HG03558 (cell line): ENCODE data around the gene GMEB2.
"Not testable (repeated sequence)": the region's sequence is repeated elsewhere in the genome, so short reads cannot be mapped to it uniquely, and the experiment has no call there.

Experiments
- ATAC-seq: cut with Tn5 transposase; IDR thresholded peaks from one replicate; pipeline ENCODE4 v1.9.1; 2021; ENCODE audit warnings: moderate number of reproducible peaks; ENCODE audit not compliant: unreplicated experiment; ENCODE audit errors: extremely low read depth

Gene GMEB2

GRCh38 chr20:63626424-63627128 lies at the start of gene GMEB2:
TSS of gene GMEB2 (minus strand) at chr20:63627101. CDS start at chr20:63619397, 7,704 bp downstream.
- peak; percentile 33 for ATAC-seq

DNA sequence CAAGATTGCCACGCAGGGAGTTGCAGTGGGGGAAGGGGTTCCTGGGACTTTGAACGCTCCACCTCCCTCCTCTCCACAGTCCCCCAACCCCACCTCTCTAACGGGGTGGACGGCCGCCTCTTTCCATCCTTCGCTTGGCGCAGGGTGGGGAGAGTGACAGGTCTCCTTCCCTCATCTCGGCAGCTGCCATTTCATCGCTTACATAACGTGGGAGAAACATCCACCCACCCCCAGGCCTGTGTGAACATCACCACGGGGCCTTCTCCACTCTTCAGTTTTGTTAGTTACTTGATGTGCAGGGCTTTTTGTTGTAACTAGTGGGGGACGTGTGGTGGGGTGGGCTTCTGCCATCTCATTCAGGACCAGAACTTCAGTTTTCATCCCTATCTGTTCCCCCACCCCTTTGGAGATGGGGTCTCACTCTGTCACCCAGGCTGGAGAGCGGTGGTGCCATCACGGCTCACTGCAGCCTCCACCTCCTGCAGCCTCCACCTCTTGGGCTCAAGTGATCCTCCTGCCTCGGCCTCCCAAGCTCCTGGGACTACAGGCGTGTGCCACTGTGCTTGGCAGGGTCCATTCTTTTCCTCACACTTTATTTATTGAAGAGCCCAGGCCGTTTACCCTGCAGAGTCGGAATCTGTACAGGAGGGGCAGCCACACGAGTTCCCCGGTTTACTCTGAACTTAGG lies 48.9 kb upstream of the GMEB2 start:
- no peak for ATAC-seq

DNA sequence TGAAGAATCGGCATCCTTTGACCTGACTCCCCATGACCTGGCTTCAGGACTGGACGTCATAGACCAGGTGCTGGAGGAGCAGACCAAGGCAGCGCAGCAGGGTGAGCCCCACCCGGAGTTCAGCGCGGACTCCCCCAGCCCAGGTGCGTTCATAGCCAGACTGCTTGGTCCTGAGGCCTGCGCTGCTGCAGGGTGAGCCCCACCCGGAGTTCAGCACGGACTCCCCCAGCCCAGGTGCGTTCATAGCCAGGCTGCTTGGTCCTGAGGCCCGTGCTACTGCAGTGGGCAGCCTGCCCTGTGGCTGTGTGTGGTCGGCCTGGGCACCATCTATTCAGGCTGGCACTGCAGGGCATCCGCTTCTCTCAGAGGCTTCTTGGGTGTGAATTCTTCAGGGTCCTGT lies 47.0 kb upstream of the GMEB2 start:
- no peak for ATAC-seq

GRCh38 chr20:63672666-63673065 lies 45.8 kb upstream of the GMEB2 start:
- ATAC-seq = no peak

DNA sequence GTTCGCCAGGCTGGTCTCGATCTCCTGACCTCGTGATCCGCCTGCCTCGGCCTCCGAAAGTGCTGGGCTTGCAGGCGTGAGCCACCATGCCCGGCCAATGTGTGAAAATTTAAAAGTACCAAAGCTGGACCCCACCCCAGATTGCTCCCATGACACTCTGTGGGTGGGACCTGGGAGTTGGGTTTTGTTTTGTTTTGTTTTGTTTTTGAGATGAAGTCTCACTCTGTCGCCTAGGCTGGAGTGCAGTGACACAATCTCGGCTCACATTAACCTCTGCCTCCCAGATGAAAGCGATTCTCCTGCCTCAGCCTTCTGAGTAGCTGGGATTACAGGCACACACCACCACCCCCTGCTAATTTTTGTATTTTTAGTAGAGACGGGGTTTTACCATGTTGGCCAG lies 44.8 kb upstream of the GMEB2 start:
- not testable (repeated sequence) for ATAC-seq

DNA sequence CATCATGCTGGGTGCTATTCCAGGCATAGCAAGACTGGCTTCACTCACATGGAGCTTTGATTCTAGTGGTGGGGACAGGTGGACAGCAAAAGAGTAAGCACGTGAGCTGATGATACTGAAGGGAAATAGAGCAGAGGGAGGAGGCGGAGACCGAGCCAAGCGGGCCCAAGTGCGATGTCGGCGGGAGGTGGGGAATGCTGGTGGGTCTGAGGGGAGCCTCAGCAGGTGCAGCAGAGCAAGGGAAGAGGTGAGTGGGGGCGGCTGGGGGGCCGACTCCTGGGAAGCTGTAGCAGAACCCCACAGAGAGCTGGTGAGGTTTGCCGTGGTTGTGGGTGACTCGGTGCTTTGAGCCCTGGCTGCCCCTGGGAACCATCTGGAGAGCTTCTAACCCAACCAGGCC lies 41.5 kb upstream of the GMEB2 start:
- no peak for ATAC-seq

DNA sequence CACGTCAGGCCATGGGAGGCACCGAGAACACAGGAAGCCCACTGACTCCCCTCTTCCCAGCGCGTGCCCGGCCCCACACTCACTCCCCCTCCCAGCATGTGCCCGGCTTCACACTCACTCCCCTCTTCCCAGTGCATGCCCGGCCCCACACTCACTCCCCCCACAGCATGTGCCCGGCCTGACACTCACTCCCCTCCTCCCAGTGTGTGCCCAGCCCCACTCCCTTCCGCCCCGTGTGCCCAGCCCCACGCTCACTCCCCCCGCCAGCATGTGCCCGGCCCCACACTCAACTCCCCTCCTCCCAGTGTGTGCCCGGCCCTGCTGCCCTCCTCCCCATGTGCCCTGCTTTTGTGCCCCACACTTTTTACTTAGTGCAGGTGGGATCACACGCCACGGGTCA lies 41.0 kb upstream of the GMEB2 start:
- no peak for ATAC-seq

DNA sequence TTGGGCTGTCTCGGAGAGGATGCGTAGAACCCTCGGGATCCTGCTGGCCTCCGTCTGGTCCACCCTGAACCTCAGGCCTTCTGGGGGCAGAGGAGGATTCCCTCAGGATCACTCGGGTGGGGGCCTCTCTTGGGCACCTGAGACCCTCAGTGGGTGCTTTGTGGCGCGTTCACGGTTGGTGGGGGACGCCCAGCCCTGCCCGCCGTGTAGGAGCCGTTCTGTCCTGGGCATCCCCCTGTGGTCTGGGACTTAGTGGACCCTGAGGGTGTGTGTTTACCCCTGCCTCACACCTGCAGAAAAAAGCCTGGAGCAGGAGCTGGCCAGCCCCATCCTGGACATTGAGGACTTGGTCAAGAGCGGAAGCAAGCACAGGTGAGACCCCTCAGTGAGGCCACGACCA lies 38.8 kb upstream of the GMEB2 start:
- ATAC-seq = no peak

GRCh38 chr20:63664861-63665594 lies 38.1 kb upstream of the GMEB2 start:
- ATAC-seq = no peak

- no peak for ATAC-seq
Measured at GRCh38 chr20:63664143-63664851, 37.4 kb upstream of the GMEB2 start.

GRCh38 chr20:63663332-63664066 lies 36.6 kb upstream of the GMEB2 start:
- no peak for ATAC-seq

DNA sequence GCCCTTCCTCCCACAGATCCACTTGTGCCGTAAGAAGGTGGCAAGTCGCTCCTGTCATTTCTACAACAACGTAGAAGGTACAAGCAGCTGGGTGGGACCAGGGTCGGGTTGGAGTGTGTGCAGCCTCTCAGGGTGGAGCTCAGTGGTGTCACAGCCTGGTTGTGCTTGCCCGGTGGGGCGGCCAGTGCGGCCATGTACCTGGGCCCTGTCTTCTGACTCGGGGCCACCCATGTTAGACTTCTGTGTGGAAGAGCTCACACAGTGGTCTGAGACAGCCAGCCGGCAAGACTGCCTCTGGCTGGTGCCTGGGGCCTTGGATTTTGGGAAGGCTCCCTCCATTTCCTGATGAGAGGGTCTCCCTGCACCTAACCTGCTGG lies 35.9 kb upstream of the GMEB2 start:
- no peak for ATAC-seq

DNA sequence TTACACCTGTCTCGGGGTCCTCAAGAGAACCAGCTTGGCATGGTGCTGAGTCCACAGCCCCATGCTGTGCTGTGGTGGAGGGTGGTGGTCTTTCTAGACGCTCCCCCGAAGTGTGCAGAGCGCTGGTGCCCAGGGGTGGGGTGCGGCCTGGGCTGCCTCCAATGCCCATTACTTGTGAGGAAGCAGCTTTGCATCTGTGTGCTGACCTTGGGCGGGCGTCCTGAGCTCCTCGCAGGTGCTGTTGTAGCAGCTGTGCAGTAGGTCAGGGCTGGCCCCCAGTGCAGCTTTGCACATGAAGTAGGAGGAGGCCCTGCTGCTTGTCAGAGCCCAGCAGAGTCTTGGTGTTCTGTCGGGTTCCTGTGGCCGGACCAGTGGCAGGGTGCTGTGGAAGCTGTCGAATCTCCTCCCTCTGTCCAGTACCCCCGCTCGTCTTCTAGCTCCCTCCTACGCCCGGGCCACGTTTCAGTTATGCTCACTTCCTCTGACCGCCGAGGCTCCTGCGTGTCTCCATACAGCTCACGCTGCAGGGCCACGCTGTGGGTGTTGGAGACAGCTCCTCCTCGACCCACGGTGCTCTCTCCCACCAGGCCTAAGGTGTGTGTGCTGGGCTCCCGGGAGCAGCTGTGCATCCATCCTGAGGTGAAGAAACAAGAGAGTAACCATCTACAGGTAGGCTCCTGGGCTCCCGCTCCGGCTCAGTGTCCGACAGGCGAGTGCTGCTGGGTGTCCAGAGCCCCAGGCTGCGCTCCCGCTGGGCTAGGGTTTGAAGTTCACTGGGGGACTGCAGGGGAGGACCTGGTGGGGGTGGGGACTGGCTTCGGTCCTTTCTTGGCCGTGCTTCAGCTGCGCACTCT lies 35.3 kb upstream of the GMEB2 start:
- no peak for ATAC-seq

DNA sequence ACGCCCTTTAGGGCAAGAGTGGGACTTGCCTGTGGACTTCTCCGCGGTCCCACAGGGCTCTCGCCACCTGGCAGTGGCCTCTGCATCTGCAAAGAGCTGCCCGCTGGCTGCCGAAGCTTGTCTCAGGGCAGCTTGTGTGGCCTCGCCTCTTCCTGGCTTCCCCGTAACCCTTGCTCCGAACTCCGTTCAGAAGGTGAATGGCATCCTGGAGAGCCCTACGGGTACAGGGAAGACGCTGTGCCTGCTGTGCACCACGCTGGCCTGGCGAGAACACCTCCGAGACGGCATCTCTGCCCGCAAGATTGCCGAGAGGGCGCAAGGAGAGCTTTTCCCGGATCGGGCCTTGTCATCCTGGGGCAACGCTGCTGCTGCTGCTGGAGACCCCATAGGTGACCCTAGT lies 34.2 kb upstream of the GMEB2 start:
- ATAC-seq = no peak

- no peak for ATAC-seq
Measured at GRCh38 chr20:63660622-63661021, 33.7 kb upstream of the GMEB2 start.

GRCh38 chr20:63660174-63660573 lies 33.3 kb upstream of the GMEB2 start:
- ATAC-seq = not testable (repeated sequence)

GRCh38 chr20:63659370-63659769 lies 32.5 kb upstream of the GMEB2 start:
- no peak for ATAC-seq

GRCh38 chr20:63658749-63659187 lies 31.9 kb upstream of the GMEB2 start:
- peak; percentile 13 for ATAC-seq
